GM12892 (cell line): Measurements from ENCODE around the gene SEPTIN12.

Experiments
- POLR2A ChIP-seq: IDR thresholded peaks from 2 replicates; pipeline ENCODE4 v1.6.1; 2011; ENCODE audit warnings: low read depth, low read length, control low read depth
- POLR2AphosphoS5 ChIP-seq: IDR thresholded peaks from 2 replicates; pipeline ENCODE4 v1.6.1; 2011; ENCODE audit warnings: low read depth, low read length, control low read depth
- TAF1 ChIP-seq: IDR thresholded peaks from 2 replicates; pipeline ENCODE4 v1.6.1; 2011; ENCODE audit warnings: low read depth, mild to moderate bottlenecking, control low read depth, low read length, borderline replicate concordance

DNA sequence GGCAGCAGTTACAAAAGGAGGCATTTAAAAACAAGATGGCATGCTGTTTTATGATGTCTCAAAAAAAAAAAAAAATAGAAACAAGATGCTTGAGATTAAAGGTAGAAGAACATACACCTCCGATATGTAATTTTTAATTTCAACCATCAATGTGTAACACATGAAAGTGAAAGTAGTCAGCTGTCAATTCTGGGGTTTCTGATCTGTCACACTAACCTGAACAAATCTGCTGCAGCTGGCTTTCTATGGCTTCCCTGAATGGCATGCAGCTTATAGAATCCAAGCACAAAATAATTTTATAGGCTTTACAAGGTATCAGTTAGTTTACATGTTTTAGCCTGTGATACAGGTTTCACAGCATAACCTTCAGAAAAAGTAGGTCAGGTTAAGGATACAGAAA, 45.4 kb upstream of the SEPTIN12 start:
- TF ChIP-seq TAF1 (no peak), POLR2A (no peak), POLR2AphosphoS5 (no peak)
